Stimulated activated CD4-positive, alpha-beta T cell treated with anti-CD3 and anti-CD28 coated beads, Interleukin-12 subunit alpha, Interleukin-12 subunit beta, amount 100 ng/mL, for 4 hours (primary cell): ENCODE data around the gene B3GAT1.

ENCODE experiments used
- DNase-seq: peaks from one replicate; pipeline ENCODE4 v3.0.0-alpha.2; 2020

The B3GAT1 gene

GRCh38 chr11:134369656-134370525 is 42.2 kb downstream of the B3GAT1 start:
- DNase-seq: no peak

GRCh38 chr11:134367781-134368180 is 44.3 kb downstream of the B3GAT1 start:
- DNase-seq: no peak

- DNase-seq: no peak
Measured at GRCh38 chr11:134366254-134366653, 45.8 kb downstream of the B3GAT1 start.

GRCh38 chr11:134365011-134365925 is 46.8 kb downstream of the B3GAT1 start:
- no peak for DNase-seq

- DNase-seq: no peak
Measured at GRCh38 chr11:134364261-134364660, 47.8 kb downstream of the B3GAT1 start.

GRCh38 chr11:134363592-134363991 is 48.5 kb downstream of the B3GAT1 start:
- DNase-seq: no peak

GRCh38 chr11:134363161-134363560 is 48.9 kb downstream of the B3GAT1 start:
- DNase-seq: no peak

- no peak for DNase-seq
Measured at GRCh38 chr11:134362192-134362901, 49.7 kb downstream of the B3GAT1 start.

GRCh38 chr11:134361661-134362060 is 50.4 kb downstream of the B3GAT1 start:
- no peak for DNase-seq

GRCh38 chr11:134360050-134360835 is 51.8 kb downstream of the B3GAT1 start:
- DNase-seq: peak; percentile 68

- no peak for DNase-seq
Measured at GRCh38 chr11:134359646-134360045, 52.4 kb downstream of the B3GAT1 start.

- no peak for DNase-seq
Measured at GRCh38 chr11:134358856-134359490, 53.1 kb downstream of the B3GAT1 start.

GRCh38 chr11:134358165-134358855 is 53.7 kb downstream of the B3GAT1 start:
- DNase-seq: no peak

- no peak for DNase-seq
Measured at GRCh38 chr11:134357545-134357839, 54.5 kb downstream of the B3GAT1 start.

GRCh38 chr11:134356656-134357544 is 55.1 kb downstream of the B3GAT1 start:
- no peak for DNase-seq

GRCh38 chr11:134355656-134356055 is 56.4 kb downstream of the B3GAT1 start:
- no peak for DNase-seq

GRCh38 chr11:134355136-134355535 is 56.9 kb downstream of the B3GAT1 start:
- DNase-seq: no peak

GRCh38 chr11:134352111-134352510 is 59.9 kb downstream of the B3GAT1 start:
- no peak for DNase-seq

GRCh38 chr11:134350381-134350780 is 61.7 kb downstream of the B3GAT1 start:
- no peak for DNase-seq

- no peak for DNase-seq
Measured at GRCh38 chr11:134349802-134350355, 62.2 kb downstream of the B3GAT1 start.
